COLO668 (cell line): ENCODE data around the gene DTNA.
A peak's percentile ranks its signal among the peaks of the same experiment; 100 is the strongest.

Experiments
- DNase-seq: peaks from one replicate; lab custom pipeline; 2025; ENCODE audit not compliant: unreplicated experiment; lab: John Stamatoyannopoulos, UW

Gene DTNA

DNA sequence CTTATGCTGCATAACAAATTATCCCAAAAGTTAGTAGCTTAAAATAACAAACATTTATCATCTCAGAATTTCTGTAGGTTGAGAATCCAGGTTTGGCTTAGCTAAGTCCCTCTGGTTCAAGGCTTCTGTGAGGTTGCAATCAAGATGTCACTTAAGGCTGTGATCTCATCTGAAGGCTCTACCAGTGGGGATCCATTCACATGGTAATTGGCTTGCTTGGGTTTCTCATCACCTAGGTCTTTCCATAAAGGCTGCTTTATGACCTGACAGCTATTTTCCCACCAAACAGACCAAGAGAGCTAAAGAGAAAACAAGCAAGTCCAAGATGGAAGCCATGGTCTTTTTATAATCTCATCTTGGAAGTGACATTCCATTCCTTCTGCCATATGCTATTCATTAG lies 137.3 kb downstream of the DTNA start:
- no peak for DNase-seq

DNA sequence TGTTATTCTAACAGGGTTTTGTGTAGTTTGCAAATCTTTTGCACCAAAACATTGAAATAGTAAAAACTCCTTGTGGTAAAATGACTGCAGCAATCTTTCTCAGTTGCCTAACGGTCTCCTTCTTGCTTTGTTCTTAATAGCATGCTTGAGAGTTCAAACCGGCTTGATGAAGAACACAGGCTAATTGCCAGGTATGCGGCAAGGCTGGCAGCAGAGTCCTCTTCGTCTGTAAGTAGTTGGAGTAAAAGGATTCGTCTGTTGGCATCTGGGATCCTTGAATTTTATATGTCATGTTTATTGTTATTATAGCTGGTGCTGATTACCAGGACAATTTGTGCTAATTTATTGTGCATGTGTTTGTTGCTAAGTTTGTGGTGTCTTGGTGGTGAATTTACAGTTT lies 138.1 kb downstream of the DTNA start:
- no peak for DNase-seq

DNA sequence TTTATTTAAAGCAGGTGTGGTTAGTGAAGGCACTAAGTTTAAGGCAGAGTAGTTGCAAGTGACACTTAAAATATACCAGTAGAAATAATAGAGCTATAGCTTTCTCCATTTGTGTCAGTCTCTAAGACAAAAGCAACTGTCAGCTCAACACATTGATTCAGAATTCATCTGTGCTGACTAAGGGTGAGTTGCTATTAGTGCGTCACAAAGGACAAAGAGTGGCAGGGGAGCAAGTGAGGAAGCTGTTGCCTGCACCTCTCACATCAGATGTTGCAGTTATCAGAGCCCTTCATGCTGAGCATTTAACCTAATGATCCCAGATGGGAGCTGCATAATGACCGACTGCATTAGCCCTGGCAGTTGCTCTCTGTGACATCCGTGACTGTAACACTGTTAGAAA lies 138.6 kb downstream of the DTNA start:
- DNase-seq: no peak

DNA sequence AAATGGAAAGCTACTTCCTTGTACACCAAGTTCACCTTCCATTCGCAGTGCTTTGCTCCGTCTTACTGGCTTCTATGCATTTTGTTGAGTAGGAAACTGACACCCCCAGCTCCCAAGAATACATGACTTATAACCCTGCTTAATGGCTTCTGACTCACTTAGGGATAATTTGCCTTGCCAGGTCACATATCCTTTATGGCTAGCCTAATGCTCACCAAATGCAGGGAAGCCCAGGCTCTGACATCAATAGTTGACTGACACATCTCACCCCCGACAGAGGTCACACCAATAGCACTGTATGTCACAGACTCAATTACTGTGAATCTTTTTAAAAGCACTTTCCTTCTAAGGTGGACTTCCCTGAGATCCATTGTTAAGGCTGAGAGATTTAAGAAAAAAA lies 147.2 kb downstream of the DTNA start:
- no peak for DNase-seq

DNA sequence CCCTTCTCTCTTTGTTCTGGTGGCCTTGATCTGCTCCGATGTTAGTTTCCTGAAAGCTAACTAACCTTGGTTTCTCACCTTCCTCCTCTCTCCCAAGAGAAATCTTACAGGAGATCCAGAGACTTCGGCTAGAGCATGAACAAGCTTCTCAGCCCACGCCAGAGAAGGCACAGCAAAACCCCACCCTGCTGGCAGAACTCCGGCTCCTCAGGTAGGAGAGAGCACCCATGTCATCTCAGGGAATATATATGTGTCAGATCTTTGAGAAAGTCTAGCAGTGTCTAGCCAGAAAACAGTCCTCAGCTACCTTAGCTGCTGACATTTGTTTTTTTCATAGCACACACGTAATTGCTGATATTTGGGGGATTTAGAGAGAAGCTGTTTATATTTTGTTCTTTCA lies 148.1 kb downstream of the DTNA start:
- DNase-seq: no peak

DNA sequence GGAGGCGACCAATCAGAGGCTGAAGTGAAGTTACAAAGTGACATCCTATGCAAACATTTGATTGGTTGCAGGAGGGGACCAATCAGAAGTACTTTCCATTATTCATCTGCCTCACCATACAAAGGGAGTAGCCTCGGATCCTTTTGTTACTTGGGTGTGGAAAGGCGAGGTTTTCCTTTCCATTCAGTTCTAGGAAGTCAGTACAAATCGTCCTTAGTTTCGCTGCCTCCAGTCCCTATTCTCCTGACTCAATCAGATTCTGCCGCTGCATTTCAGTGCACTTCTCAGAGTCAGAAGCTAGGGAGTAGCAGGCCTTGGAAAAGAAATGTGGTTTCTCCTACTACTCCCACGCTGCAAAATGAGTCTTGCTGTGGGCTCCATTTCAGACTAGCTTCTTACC lies 149.4 kb downstream of the DTNA start:
- no peak for DNase-seq

DNA sequence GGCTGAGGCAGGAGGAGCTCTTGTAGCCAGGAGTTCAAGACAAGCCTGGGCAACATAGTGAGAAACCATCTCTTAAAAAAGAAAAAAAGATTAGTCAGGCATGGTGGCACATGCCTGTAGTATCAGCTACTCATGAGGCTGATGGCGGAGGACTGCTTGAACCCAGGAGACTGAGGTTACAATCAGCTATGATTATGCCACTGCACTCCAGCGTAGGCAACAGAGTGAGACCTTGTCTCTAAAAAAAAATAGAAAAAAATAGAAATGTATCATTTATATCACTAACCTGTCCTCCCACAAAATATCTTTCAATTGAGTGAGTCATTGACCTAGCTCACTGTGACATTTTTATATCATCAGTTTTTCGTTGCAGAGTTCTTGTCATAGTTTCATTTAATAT lies 152.5 kb downstream of the DTNA start:
- DNase-seq: no peak

DNA sequence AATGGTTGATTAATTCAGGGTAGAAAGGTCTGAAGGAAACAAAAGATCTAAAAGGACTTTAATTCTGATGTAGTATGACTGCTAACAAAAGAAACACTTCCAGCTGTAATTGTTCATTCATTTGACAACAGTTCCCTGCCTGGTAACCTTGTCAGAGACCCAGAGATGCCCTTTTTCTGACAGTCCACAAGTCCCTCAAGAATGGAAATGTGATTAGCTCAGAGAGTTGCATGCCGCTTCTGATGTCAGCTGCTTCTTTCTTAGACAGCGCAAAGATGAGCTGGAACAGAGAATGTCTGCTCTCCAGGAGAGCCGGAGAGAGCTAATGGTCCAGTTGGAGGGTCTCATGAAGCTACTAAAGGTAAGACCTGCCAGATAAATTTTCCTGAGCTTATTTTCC lies 153.6 kb downstream of the DTNA start:
- no peak for DNase-seq

DNA sequence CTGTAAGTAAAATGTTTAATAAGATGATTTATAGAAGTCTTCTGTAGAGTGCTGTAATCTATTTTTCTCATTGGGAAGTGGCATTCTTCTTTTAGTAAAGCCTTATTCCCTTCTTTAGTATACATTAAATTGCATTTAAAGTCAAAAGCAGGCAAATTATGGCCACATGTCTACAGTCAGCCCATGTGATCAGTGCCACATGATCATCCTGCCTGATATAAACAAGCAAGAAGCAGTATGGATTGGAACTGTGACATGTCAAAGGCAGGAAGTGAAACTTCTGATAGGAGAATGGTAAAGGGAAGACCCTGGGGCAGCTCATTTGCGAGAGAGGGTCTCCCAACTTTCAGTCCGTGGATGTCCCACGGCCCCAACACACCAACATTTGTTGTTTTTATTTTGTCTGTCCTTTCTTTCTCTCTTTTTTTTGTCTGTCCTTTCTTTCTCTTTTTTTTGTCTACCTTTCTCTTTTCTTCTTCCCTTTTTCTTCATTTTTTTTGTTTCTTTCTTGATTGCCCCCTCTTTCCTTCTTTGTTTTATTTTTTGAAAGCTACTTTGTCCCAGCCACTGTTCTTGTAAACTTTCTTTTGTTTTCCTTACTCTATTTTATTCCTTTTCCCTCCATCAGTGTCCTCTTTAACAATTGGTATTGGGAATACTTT lies 154.9 kb downstream of the DTNA start:
- no peak for DNase-seq

DNA sequence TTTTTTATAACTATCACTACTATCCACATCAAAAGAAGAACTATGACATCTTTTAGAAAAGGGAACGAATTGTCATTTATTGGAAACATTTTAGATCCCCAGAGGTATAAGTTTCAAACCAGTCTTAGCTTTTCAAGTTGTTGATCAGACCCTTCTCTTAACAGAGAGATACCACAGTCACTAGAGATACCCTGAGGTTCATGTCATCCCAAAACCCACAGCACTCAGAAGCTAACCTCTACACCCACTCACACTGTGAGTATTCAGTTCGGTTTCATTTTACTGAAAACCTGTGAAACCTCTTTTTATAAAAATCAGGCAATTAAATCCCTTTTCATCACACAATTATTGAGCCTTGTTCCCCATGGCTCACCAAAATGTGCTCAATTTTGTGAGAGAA lies 156.2 kb downstream of the DTNA start:
- no peak for DNase-seq

DNA sequence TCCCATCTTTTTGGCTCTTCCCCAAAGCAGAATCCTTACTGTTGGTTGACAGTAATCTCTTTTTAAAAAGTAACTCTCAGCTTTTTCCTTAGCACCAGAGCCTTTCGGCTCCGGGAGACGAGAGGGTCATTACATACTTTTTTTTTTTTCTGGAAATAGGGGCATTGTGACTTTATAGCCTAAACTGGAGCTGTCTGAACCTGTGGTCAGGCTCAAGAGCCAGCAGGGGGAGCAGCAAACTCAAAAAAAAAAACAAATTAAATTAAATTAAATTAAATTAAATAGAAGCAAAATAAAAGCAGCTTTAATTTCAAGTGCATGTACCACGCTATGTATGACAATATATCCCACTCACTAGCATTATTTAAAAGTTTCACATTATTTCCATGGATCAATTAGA lies 156.6 kb downstream of the DTNA start:
- no peak for DNase-seq

DNA sequence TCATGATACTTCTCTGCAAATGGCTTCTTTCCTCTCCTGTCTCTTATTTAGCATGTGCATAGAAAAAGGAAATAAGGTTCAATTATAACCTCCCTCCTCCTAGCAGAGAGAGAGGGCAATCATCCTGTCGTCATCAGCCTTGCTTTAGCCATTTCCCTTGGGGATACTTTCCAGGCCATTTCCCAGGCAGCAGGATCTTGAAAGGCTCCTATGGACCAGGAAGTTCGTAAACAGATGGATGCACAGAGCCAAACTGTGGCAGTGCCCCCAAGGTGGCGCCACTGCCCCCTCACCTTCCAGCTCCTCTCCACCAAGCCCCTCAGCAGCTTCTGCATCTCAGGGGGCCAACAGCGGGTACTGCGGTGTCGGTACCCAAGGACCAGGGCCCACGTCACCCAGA lies 157.4 kb downstream of the DTNA start:
- DNase-seq: peak; percentile 42

DNA sequence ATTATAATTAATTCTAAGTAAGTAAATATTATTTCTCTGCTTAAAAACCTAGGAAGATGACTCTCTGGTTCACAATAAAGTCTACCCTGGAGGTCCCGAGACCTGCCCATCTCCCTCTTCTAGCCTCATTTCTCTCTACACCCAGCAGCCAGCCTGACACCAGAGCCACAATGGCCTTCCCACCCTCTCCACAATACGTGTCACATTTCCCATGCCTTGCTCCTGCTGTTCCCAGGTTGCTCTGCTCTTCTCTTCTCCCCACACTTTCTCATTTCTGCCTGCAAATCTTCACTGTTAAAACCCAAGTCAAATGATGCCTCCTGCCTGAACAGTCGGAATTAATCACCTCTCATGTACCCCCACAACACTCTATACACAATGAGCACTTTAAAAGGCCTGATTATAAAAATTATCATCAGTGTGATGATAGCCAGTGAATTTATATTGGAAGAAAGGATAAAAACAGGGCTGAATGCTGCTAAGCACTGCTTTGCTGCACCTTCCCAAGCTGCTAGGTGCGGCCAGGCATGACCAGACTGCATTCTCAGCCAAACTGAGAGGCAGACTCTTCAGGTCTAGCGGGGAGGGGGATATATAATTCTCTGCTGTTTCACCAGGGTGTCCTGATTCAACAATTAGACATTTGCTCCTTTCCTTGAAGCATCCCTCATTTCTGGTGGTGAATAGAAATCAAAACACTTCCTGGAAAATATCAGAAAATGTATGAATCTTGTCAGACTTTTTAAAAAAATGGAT lies 160.6 kb downstream of the DTNA start:
- DNase-seq: no peak

DNA sequence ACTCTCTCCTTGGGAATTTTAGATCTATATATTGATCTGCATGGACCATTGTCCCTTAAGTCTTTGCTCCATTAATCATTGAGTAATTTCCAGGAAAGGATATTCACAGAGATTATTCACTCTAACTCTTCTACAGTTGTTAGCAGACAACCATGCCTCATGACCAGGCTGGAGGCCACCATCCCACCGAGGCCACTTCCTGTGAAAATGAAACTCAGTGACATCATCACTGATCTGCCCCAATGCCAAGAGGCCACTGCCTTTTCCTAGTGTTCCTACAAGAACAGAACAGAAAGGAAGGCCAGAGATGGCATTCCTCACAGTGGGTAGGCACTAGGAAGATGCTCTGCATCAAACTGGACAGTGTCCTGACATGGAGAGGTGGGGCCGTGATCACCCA lies 161.3 kb downstream of the DTNA start:
- no peak for DNase-seq

DNA sequence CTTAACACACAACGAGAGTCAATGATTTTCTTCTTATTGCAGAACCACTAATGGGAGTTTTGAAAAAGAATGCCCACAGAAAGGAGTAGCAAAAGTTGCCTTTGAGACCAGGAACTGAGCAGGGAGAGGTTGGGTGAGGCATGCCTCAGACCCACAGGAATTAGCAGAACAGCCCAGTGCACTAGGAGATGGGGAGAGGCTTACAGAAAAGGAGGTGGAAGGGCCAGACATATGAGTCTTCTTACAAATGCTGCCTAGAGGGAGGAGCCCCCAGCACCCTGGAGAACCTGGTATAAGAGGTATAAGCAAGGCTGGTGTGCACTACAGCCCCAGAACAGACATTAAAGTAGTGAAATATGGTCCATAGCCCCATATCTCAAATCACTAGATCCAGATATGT lies 162.0 kb downstream of the DTNA start:
- DNase-seq: no peak

DNA sequence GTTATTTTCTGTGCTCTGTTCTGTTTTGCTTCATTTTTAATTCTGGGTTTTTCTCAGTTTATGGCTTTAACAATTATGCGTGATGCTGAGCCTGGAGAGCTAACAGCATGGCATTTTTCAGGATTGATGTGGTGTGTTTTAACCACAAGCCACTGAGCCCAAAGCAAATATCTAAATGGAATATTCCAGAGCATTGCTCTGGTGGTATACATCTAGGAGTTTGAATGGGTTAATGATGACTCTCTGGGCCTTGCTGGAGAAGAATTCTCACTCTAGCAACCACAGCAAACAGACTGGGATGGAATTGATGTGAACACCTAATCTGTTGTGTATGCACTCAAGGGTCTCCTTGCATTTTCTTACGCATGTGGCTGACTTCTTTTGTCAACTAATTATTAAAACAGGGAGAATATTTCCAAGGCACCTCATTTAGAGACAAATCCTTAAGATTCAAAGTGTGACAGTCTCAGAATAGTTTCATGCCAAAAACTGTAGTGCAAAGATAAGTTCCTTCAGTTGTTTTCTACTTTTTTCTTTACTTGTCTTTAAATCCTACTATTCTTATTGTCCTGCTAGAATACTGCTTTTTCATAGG lies 164.0 kb downstream of the DTNA start:
- DNase-seq: no peak

DNA sequence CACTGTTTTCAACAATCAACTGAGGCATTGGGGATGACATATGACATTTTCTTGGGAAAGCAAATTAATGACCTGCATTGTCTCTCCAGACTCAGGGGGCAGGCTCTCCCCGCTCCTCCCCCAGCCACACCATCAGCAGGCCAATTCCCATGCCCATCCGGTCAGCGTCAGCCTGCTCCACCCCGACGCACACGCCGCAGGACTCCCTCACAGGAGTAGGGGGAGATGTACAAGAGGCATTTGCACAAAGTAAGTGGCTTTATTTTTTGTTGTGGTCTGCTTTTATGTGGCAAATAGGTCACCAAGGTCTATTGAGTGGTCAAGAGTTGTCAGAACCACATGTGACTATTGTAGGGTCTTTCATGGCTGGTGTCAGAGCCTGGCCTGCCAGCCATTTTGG lies 165.1 kb downstream of the DTNA start:
- no peak for DNase-seq

DNA sequence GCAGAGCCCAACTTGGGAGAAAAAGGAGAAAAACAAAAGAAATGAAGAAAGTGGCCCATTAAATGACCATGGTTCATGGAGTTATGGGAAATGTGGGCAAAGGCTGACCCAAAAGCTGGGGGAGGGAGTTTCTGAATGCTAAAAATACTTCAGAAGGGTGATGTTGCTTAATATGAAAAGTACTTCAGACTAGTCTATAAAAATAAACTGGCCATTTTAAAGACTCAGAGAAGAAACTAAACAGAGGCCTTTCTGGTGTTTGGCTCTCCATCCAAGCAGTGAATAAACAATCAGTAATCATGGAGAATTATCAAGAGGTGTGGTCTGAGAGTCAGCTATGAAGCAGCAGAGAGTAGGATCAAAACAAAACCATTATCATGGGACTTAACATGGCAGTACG lies 170.3 kb downstream of the DTNA start:
- no peak for DNase-seq

DNA sequence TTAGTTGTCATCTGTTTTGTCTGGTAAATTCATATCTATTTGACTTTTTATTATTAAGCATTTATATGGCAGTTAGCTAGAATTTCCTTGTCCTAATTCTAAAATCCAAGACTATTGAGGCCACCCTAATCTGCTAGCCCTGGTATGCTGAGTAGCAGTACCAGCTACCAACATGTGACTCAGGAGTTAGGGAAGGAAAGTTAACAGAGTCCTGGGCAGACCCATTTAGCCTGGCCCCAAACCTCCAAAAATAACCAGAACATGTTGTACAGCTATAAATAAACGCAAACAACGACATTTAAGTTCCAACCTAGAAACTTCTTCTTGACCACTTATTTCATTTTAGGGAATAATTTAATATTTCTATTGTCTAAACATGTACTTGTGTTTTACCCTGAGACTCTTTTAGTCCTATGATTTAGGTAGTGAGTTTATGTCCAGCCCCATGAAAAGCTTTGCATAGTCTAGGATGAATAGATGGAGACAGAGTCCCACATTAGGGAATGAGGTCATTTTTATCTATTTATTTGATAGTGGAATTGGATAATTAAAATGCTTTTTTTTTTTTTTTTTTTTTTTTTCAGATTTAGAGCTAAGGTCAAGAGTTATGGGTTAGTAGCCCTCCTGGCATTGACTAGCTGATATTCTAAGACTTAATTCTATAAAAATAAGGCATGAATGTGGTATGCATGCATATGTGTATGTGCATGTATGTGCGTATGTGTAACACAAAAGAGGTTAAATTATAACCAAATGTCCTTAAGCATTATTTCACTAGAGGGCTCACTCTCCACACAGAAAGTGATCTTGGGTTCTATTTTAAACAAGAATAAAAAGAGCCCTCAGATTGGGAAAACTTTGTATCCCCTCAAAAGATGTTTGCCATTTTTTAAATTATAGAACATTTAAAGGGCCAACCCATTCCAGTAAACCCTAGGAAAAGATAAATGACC lies 171.1 kb downstream of the DTNA start:
- no peak for DNase-seq

DNA sequence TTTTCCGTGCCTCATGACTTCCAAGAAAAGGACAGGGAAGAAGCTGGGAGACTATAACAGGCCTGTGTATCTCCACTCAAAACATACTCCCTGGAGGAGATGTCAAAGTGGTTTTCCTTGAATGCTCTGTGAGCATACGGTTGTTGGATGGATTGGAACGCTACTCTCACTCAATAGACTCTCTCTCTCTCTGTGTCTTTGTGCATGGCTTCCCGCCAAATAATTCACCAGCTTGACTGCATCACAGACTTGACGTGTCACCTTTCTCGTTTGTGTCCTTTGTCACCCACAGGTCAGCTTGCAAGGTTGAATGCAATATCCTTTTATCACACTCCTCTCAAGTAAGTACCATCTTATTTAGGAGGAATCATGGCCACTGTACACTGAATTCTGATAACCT lies 174.3 kb downstream of the DTNA start:
- no peak for DNase-seq

DNA sequence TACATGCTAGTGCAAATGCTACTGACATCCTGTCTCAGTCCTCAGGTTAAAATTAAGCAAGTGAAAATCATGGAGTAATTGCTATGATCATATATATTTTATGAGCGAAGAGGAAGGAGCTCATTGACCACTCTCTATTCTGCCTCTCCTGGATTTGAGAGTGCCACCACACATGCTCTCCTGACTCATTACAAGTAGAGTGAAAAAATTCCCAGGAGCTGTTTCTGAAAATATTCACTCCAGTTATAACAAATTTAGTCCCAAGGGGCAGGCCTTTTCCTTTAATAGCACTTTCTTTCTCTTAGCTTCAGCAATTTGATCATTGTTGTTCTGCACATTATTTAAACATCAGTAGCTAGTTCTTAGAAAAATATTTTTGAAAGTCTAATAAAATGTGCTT lies 176.1 kb downstream of the DTNA start:
- no peak for DNase-seq
